Stimulated activated CD4-positive, alpha-beta T cell treated with anti-CD3 and anti-CD28 coated beads, TNF-alpha, amount 100 ng/mL, for 24 hours (primary cell): ENCODE data around the gene ITPR2.
"Not testable (repeated sequence)": the region's sequence is repeated elsewhere in the genome, so short reads cannot be mapped to it uniquely, and the experiment has no call there.

Experiments
- DNase-seq, 3 experiments: peaks; one replicate each; pipeline ENCODE4 v3.0.0-alpha.2; 2020; ENCODE audit warnings: low read depth in 3 of 3

ITPR2 gene

DNA sequence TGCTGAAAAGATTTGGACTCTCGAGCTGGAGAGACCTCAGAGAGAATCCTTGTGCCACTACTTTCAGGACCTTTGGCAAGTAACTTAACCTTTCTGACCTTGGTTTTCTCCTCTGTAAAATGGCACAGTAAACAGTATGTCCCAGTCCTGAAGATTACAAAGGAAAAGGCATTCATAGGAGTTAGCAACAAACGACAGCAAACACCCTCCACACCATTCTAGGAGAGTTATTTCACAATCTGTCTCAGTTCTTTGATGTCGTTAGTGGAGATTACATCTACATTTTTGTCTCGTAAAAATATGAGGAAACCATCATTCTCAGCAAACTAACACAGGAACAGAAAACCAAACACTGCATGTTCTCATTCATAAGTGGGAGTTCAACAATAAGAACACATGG lies 205.7 kb downstream of the ITPR2 start:
- DNase-seq, result no peak

- no peak for DNase-seq
These were observed 209.9 kb downstream of the ITPR2 start for GRCh38 chr12:26623136-26623535.

GRCh38 chr12:26622601-26623000 lies 210.4 kb downstream of the ITPR2 start:
- DNase-seq, result no peak

- no peak for DNase-seq
These were observed 211.1 kb downstream of the ITPR2 start for GRCh38 chr12:26621932-26622331.

GRCh38 chr12:26620907-26621306 lies 212.1 kb downstream of the ITPR2 start:
- no peak for DNase-seq

GRCh38 chr12:26617513-26617912 lies 215.5 kb downstream of the ITPR2 start:
- no peak for DNase-seq

DNA sequence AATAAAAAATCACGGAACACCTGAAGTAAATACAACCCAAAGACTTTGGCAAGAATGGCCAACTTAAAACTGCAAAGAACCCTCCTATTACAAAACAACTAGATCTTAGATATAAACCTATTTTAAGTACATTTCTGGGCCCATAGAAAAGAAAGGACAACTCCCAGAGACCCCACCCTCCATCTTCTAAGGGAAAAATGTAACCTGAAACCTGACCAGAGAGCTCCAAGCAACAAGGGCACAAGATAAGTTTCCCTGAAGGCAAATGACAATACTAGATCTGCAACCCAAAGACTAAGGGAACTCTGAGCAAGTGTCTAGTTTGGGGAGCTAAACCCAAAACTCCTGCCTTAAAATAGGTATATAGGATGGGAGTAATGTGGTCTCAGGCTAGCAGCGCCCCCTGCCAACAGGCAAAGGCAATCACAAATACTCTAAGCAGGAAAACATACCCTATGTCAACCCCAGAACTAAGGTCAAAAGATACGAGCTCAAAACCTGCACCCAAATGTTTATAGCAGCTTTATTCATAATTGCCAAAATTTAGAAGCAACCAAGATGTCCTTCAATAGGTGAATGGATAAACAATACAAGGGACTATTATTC lies 218.9 kb downstream of the ITPR2 start:
- no peak for DNase-seq

DNA sequence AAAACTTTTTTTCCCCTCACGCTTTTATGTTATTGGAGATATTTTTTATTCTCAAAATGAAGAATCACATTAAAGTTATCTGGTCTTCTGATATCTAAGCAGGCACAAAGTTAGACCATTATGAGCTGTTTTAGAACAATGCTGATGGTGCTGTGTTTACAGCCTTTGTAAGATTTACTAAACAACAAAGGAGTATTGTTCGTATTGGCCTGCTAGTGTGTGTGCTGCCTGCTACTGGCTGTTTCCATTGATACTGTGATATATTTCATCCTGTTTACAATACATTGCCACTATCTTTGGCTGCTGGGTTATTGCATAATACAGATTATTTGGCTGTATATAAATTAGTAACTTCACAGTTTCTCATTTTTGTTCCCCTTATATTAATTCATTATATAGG lies 220.8 kb downstream of the ITPR2 start:
- no peak for DNase-seq

DNA sequence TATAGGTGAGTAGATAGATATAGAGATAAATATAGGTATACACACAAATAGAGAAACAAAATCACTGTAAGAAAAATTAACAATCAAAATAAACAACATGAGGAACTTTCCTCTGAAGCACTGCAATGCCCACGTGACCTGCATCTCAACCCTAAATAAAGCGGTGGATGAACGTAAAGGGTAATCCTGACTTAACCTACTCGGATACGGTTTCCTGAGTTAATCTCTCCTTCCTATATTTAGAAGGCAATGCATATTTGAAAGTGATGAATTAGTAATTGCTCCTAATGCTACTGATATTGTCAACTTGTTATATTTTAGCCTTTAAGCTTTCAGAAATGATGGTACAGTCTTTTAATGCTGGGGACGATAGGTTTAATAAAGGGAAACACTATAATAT lies 221.4 kb downstream of the ITPR2 start:
- no peak for DNase-seq

DNA sequence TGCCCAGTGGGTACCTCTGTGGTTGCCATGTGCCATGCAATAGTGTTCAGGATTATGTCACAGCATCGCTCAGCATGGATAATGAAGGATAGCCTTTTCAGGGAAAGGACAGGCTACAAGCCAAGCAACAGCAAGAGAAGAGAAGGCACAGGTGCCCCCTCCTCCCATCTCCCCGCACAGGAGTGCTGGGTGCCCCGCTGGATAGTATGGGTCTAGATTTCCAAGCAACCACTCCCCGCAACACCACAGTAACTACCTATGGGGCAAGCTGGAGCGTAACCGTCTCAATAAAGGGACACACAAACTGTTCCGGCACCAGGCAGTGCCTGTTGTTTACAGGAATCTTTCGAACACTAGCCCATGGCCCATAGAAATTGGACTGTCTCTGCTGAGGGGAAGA lies 222.2 kb downstream of the ITPR2 start:
- DNase-seq, result no peak

DNA sequence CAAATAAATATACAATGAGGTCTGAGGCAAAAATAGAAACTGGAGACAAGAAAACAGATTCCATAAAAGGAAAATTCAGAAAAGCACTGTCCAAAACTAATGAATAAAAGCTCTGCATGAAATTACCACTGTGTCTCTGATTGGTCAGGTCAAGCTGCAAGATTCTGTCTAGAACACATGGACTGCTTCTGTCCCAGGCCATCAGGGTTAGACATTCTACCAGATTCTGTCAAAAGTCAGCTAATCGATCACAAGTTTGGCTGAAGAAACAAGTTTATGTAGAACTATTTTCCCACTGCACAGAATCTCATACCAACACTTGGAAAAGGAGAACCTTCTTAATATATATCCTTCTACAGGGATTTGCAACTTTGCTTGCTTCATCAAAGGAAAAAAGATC lies 223.0 kb downstream of the ITPR2 start:
- DNase-seq, result no peak

DNA sequence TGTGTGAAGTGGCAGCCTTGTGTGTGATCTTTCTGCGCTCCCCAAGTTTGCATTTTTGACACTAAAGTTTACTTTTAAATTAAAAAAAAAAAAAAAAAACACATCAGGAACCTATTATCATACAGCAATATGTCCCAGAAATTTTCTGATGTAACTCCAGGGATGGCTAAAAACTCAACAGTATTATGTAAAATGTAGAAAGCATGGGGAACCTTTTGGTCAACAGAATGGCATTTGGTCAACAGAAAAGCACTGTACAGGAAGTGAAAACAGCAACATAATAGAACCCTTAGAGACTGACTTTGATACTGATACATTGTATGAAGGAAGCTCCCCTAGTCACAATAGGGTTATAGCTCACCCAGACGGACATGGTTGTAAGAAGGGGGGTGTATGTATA lies 224.3 kb downstream of the ITPR2 start:
- no peak for DNase-seq

- DNase-seq, result no peak
These were observed 224.7 kb downstream of the ITPR2 start for GRCh38 chr12:26608273-26608672.

- no peak for DNase-seq
These were observed 226.1 kb downstream of the ITPR2 start for GRCh38 chr12:26606911-26607310.

- not testable (repeated sequence) for DNase-seq
These were observed 228.2 kb downstream of the ITPR2 start for GRCh38 chr12:26604813-26605212.

GRCh38 chr12:26599096-26599695 lies 233.8 kb downstream of the ITPR2 start:
- DNase-seq, result no peak

GRCh38 chr12:26595806-26596205 lies 237.2 kb downstream of the ITPR2 start:
- no peak for DNase-seq

GRCh38 chr12:26580619-26581018 lies 252.4 kb downstream of the ITPR2 start:
- no peak for DNase-seq

DNA sequence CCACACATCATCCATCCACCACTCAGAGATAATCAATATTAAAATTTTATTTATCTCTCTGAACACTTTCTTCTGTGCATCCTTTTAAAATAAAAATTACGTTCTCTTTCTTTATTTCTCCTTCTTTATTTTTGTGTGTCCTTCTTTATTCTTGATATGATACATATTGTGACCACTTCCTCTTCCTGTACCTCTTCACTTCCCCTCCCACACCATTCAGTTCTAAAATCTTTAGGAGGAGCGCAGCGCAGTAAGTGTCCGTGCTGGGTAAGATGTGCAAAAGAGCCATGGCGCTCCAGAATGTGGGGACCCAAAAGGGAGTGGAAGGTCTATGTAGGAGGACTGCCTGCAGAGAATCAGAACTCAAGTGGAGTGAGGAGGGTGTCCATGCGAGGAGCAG lies 256.7 kb downstream of the ITPR2 start:
- no peak for DNase-seq

- DNase-seq, result no peak
These were observed 259.6 kb downstream of the ITPR2 start for GRCh38 chr12:26573225-26573909.

DNA sequence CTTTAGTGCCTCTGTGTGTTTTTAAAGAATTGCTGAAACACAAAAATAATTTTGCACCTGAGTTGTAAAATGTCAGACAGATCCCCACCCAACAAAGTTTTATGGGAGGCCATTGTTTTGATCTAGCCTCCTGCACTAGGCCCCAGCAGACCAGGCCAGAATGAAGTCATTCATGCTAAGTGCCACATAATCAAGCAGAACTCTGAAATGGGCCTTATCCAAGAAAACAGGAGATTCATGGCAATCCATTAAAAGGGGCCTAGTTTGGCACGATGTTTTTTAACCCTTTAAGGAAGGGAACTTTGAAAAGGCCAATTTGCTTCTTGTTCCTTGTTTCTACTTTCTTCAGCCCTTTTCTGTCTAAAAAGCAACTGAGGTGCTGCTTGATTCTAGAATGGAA lies 260.9 kb downstream of the ITPR2 start:
- no peak for DNase-seq

DNA sequence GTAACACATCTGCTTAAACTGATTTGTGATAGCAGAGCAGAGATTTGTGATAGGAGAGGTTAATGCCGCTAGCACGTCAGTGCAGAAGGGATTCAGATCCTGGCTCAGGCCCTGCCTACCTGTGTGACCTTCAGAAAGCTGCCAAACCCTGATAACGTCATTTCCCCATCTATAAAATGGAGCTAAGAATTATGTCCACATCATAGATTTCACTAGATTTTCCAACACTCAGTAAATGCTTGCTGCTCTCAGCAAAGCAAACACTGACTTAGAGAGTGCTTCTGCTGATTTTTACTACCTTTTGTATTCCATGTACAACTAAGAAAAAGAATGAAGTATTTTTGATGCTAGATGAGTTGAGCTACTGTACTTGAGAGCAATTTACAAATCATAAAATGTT lies 261.4 kb downstream of the ITPR2 start:
- DNase-seq, result no peak

DNA sequence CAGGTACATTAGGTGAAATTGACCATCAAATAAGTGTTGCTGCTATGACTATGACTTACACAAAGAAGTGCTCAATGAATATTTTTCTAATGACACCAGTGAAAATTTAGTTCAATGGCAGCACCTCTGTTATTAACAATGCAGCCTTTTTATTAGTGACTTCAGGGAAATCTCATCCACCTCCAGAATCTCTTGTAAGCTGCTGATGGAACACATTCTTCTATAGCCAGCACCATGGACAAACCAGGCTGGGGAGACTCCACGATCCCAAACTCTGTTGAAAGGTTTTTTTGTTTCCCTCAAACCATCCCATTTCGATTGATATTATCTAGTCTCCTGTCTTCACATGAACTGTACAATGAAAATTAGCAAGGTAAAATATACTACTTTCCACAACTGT lies 265.9 kb downstream of the ITPR2 start:
- no peak for DNase-seq
